ENCODE results near the gene DUSP22.

Gene DUSP22

GRCh38 chr6:378958-379409 is 86.7 kb downstream of the DUSP22 start:
- H3K4me3 ChIP-seq = no peak overlapping the region
- intact Hi-C loops (cut with DNase I; ENCODE audit: low total_unique reads) = no loop called here
- no peaks in the 10 kb centered on the region for H3K9me3 ChIP-seq
- DNase-seq = no peak
- no peak overlapping the region for H3K27ac ChIP-seq
- peaks cover 0 to 2% (median 0%) of the 10 kb centered on the region in 4 donors for H3K4me1 ChIP-seq
- TF ChIP-seq CTCF (IDR thresholded peaks at IDR 0.05) = no peak
- peaks cover 0 to 45% of the 10 kb centered on the region in 2 donors for H3K27me3 ChIP-seq
- no peaks in the 10 kb centered on the region for H3K36me3 ChIP-seq

- TF ChIP-seq CTCF (IDR thresholded peaks at IDR 0.05) = no peak
- H3K27me3 ChIP-seq = peaks cover 0 to 46% of the 10 kb centered on the region in 2 donors
- intact Hi-C loops (cut with DNase I; ENCODE audit: low total_unique reads) = no loop called here
- H3K36me3 ChIP-seq = no peaks in the 10 kb centered on the region
- no peaks in the 10 kb centered on the region for H3K4me1 ChIP-seq
- H3K27ac ChIP-seq = no peak overlapping the region
- no peak overlapping the region for H3K4me3 ChIP-seq
- no peaks in the 10 kb centered on the region for H3K9me3 ChIP-seq
- DNase-seq = no peak
Measured at GRCh38 chr6:379410-380181, 87.3 kb downstream of the DUSP22 start.

GRCh38 chr6:380234-381218 is 88.2 kb downstream of the DUSP22 start:
- Histone ChIP-seq H3K4me3 (no peak overlapping the region), H3K9me3 (no peaks in the 10 kb centered on the region), H3K27ac (no peak overlapping the region), H3K27me3 (peaks cover 0 to 53% of the 10 kb centered on the region in 2 donors), H3K36me3 (no peaks in the 10 kb centered on the region), H3K4me1 (no peaks in the 10 kb centered on the region)
- intact Hi-C loops (cut with DNase I; ENCODE audit: low total_unique reads) = no loop called here
- TF ChIP-seq CTCF (IDR thresholded peaks at IDR 0.05) = no peak
- no peak for DNase-seq

- TF ChIP-seq CTCF (IDR thresholded peaks at IDR 0.05) = no peak
- Histone ChIP-seq H3K27me3 (peaks cover 0 to 58% of the 10 kb centered on the region in 2 donors), H3K36me3 (no peaks in the 10 kb centered on the region), H3K9me3 (no peaks in the 10 kb centered on the region), H3K4me3 (no peak overlapping the region), H3K4me1 (no peaks in the 10 kb centered on the region), H3K27ac (no peak overlapping the region)
- no peak for DNase-seq
- intact Hi-C loops (cut with DNase I; ENCODE audit: low total_unique reads) = no loop called here
Measured at GRCh38 chr6:381742-382461, 89.6 kb downstream of the DUSP22 start.

All from tibial artery (tissue), 4 donors.